B cell (primary cell): Measurements from ENCODE around the gene NECTIN1. TPM values are rescaled to one million over a fixed set of nuclear protein-coding genes. Genes with fewer than 3 reads are reported as not detected.

ENCODE experiments used
- ATAC-seq: fragments of 200-7000 bp; cut with Tn5 transposase; one replicate; pipeline ENCODE4 v1.10.0; 2021; ENCODE audit warnings: low read depth, mild to moderate bottlenecking, moderate number of reproducible peaks, moderate library complexity
- CTCF ChIA-PET: fragments of 350-600 bp; sonication (Branson Sonifier 250); formaldehyde crosslinking; loops from one replicate; lab custom pipeline; 2021; ENCODE audit warnings: antibody characterized with exemption, inconsistent platforms; lab: Charles Lee
- POLR2A ChIA-PET: fragments of 350-600 bp; sonication (Branson Sonifier 250); formaldehyde crosslinking; loops from one replicate; lab custom pipeline; 2021; ENCODE audit warnings: antibody characterized with exemption; lab: Charles Lee
- DNase-seq: peaks from one replicate; pipeline ENCODE4 v3.0.0; 2013
- H2AFZ ChIP-seq: 2 replicates; pipeline ENCODE4 v1.6.1; 2012; ENCODE audit warnings: mild to moderate bottlenecking, low read depth, low read length; ENCODE audit not compliant: insufficient read depth, poor library complexity, severe bottlenecking
- H3K27ac ChIP-seq, 2 donors: 1 replicate in 1 of 2; 2 replicates in 1 of 2; pipeline ENCODE4 v1.5.1; 2012 to 2013; ENCODE audit warnings: low read length in 2 of 2, mild to moderate bottlenecking in 2 of 2, moderate library complexity in 1 of 2
- H3K27me3 ChIP-seq, 4 experiments: fragments of 200-600 bp in 1 of 4; sonication (generic) in 1 of 4; replicated peaks in 1 of 4; 1 replicate in 2 of 4; 2 replicates in 2 of 4; pipeline versions ENCODE4 v1.6.1 to v1.7.0; 2013 to 2016; ENCODE audit warnings: low read length in 3 of 4, mild to moderate bottlenecking in 2 of 4, mixed read lengths in 1 of 4, moderate library complexity in 1 of 4; ENCODE audit not compliant: insufficient read depth in 4 of 4, control insufficient read depth in 3 of 4; ENCODE audit errors: control extremely low read depth in 1 of 4
- H3K36me3 ChIP-seq, 2 experiments: replicated peaks in 1 of 2; 1 replicate in 1 of 2; 2 replicates in 1 of 2; pipeline versions ENCODE4 v1.6.1 to v1.7.1; 2013; ENCODE audit warnings: low read length in 1 of 2; ENCODE audit not compliant: insufficient read depth in 2 of 2, control insufficient read depth in 1 of 2; ENCODE audit errors: control extremely low read depth in 1 of 2, extremely low read depth in 1 of 2
- H3K4me1 ChIP-seq, 2 donors: fragments of 200-600 bp in 1 of 2; sonication (generic) in 1 of 2; 1 replicate in 1 of 2; 2 replicates in 1 of 2; pipeline versions ENCODE4 v1.5.1 to v1.6.1; 2013 to 2017; ENCODE audit warnings: low read length in 2 of 2; ENCODE audit not compliant: control insufficient read depth in 2 of 2, insufficient read depth in 2 of 2
- H3K4me2 ChIP-seq: replicated peaks from 2 replicates; pipeline ENCODE3; 2012; ENCODE audit warnings: mild to moderate bottlenecking, low read depth, low read length; ENCODE audit not compliant: poor library complexity, severe bottlenecking
- H3K4me3 ChIP-seq, 5 experiments: fragments of 200-600 bp in 1 of 5; sonication (generic) in 1 of 5; 1 replicate in 3 of 5; 2 replicates in 2 of 5; pipeline versions ENCODE4 v1.5.1 to v1.7.0; 2011 to 2016; ENCODE audit warnings: low read length in 4 of 5, mild to moderate bottlenecking in 4 of 5, low read depth in 2 of 5, control low read depth in 1 of 5, moderate library complexity in 1 of 5; ENCODE audit not compliant: insufficient read depth in 1 of 5; ENCODE audit errors: control extremely low read depth in 1 of 5, extremely low read depth in 1 of 5
- H3K79me2 ChIP-seq: fragments of 200-600 bp; sonication (generic); one replicate; pipeline ENCODE4 v1.6.0; 2016; ENCODE audit warnings: low read length; ENCODE audit not compliant: control insufficient read depth, insufficient read depth
- H3K9ac ChIP-seq: fragments of 200-600 bp; sonication (generic); 2 replicates; pipeline ENCODE4 v1.6.1; 2017; ENCODE audit warnings: mild to moderate bottlenecking, low read length, moderate library complexity
- H3K9me3 ChIP-seq, 3 donors: one replicate each; pipeline versions ENCODE4 v1.6.1 to v1.7.1; 2013; ENCODE audit warnings: low read length in 2 of 3; ENCODE audit not compliant: control insufficient read depth in 2 of 3, insufficient read depth in 1 of 3; ENCODE audit errors: control extremely low read depth in 1 of 3
- H4K20me1 ChIP-seq: 2 replicates; pipeline ENCODE4 v1.6.0; 2012; ENCODE audit warnings: mild to moderate bottlenecking, low read length; ENCODE audit not compliant: insufficient read depth, control insufficient read depth, poor library complexity, severe bottlenecking
- H3K27ac Mint-ChIP-seq: one replicate; pipeline ENCODE4 v1.8.0; 2021; ENCODE audit warnings: mixed read lengths
- H3K27me3 Mint-ChIP-seq: one replicate; pipeline ENCODE4 v1.8.0; 2021; ENCODE audit warnings: mixed read lengths
- H3K4me1 Mint-ChIP-seq: one replicate; pipeline ENCODE4 v1.8.0; 2021; ENCODE audit warnings: mixed read lengths
- H3K4me3 Mint-ChIP-seq: one replicate; pipeline ENCODE4 v1.8.0; 2021; ENCODE audit warnings: mixed read lengths
- H3K9me3 Mint-ChIP-seq: one replicate; pipeline ENCODE4 v1.8.0; 2022; ENCODE audit warnings: mixed read lengths; ENCODE audit not compliant: insufficient read depth
- CTCF ChIP-seq: fragments of 200-600 bp; IDR thresholded peaks from one replicate; pipeline ENCODE4 v1.8.0; 2022; ENCODE audit warnings: antibody characterized with exemption, mild to moderate bottlenecking
- EZH2 ChIP-seq: IDR thresholded peaks from 2 replicates; pipeline ENCODE4 v1.6.1; 2012; ENCODE audit warnings: borderline replicate concordance, low read depth, mild to moderate bottlenecking, moderate library complexity, low read length; ENCODE audit not compliant: insufficient read depth, poor library complexity, severe bottlenecking
- WGBS: methylation state at CpG from one replicate; pipeline ENCODE4 v1.1.5; 2013; ENCODE audit warnings: missing lambda C conversion rate; ENCODE audit not compliant: insufficient coverage; 5-methylcytosine and 5-hydroxymethylcytosine counted together
- intact Hi-C: fragments of 100-400 bp; cut with micrococcal nuclease; formaldehyde crosslinking; loops from one replicate; pipeline ENCODE4 v1.10.0; 2022
- polyA plus RNA-seq: library from polyadenylated mRNA; depleted of rRNA; stranded (reverse); fragments of >200 nt; gene quantifications from 2 replicates; pipeline ENCODE4 v1.2.3, GENCODE V29; 2012
- total RNA-seq, 2 donors: library from RNA; stranded (reverse); fragments of 120-200 nt in 1 of 2; gene quantifications; 1 replicate in 1 of 2; 2 replicates in 1 of 2; pipeline versions ENCODE4 v1.2.3 to v1.2.4, GENCODE V29; 2013 to 2022

The NECTIN1 gene
- total and polyA plus RNA-seq, 2 donors (not counting 1 experiment from before 2014, with no cell fraction given) = 2.1 to 3.9 TPM

GRCh38 chr11:119699227-119699626 is 29.8 kb downstream of the NECTIN1 start:
- WGBS = 86% methylated on average over 10 of the region's 13 CpGs
- CTCF ChIA-PET = no interaction called here
- no peaks in the 10 kb centered on the region for H3K79me2 ChIP-seq

GRCh38 chr11:119697882-119698281 is 31.1 kb downstream of the NECTIN1 start:
- Histone ChIP-seq H3K27me3 (no peaks in the 10 kb centered on the region), H3K4me1 (no peaks in the 10 kb centered on the region), H3K9ac (no peak overlapping the region), H2AFZ (no peak overlapping the region), H3K9me3 (no peaks in the 10 kb centered on the region), H4K20me1 (no peaks in the 10 kb centered on the region), H3K79me2 (no peaks in the 10 kb centered on the region), H3K4me3 (no peak overlapping the region), H3K27ac (no peak overlapping the region), H3K4me2 (no peak overlapping the region), H3K36me3 (no peaks in the 10 kb centered on the region)
- CTCF ChIA-PET = no interaction called here
- no peak for ATAC-seq
- intact Hi-C loops = no loop called here
- WGBS = no CpG with 5 or more reads among the region's 2 CpGs
- DNase-seq = no peak
- TF ChIP-seq EZH2 = no peak
- no peak for TF ChIP-seq CTCF
- POLR2A ChIA-PET = no interaction called here
- no peaks in the 10 kb centered on the region for H3K9me3 Mint-ChIP-seq
- no peak overlapping the region for H3K27ac Mint-ChIP-seq
- no peaks in the 10 kb centered on the region for H3K4me1 Mint-ChIP-seq
- no peak overlapping the region for H3K4me3 Mint-ChIP-seq
- H3K27me3 Mint-ChIP-seq = no peaks in the 10 kb centered on the region

More at GRCh38 chr11:119699227-119699626, 29.8 kb downstream of the NECTIN1 start:
- TF ChIP-seq EZH2 = no peak
- TF ChIP-seq CTCF = no peak
- intact Hi-C loops = no loop called here
- ATAC-seq (no peak), DNase-seq (no peak)
- H3K36me3 ChIP-seq = no peaks in the 10 kb centered on the region
- POLR2A ChIA-PET = no interaction called here
- no peaks in the 10 kb centered on the region for H4K20me1 ChIP-seq
- no peaks in the 10 kb centered on the region for H3K9me3 Mint-ChIP-seq
- no peaks in the 10 kb centered on the region for H3K27me3 ChIP-seq
- H3K27ac Mint-ChIP-seq = no peak overlapping the region
- H2AFZ ChIP-seq = no peak overlapping the region
- H3K4me1 Mint-ChIP-seq = no peaks in the 10 kb centered on the region
- H3K27me3 Mint-ChIP-seq = no peaks in the 10 kb centered on the region
- H3K4me2 ChIP-seq = no peak overlapping the region
- H3K9me3 ChIP-seq = no peaks in the 10 kb centered on the region
- H3K4me1 ChIP-seq = no peaks in the 10 kb centered on the region
- no peak overlapping the region for H3K27ac ChIP-seq
- no peak overlapping the region for H3K4me3 Mint-ChIP-seq
- no peak overlapping the region for H3K4me3 ChIP-seq
- H3K9ac ChIP-seq = no peak overlapping the region
